Right lobe of liver (tissue), 6 donors: Measurements from ENCODE around the gene TRA2A. TPM values are rescaled to one million over a fixed set of nuclear protein-coding genes. Genes with fewer than 3 reads are reported as not detected.

Source experiments
- ATAC-seq, 4 donors: fragments of 200-7000 bp; cut with Tn5 transposase; one replicate each; pipeline ENCODE4 v1.9.1; 2020; ENCODE audit warnings: mild to moderate bottlenecking in 4 of 4, moderate library complexity in 4 of 4
- DNase-seq, 3 donors: peaks; one replicate each; pipeline ENCODE4 v3.0.0-alpha.2; 2020
- H3K27ac ChIP-seq, 3 donors: fragments of 200-600 bp; one replicate each; pipeline ENCODE4 v1.8.0; 2022
- H3K27me3 ChIP-seq, 2 donors: fragments of 200-600 bp; one replicate each; pipeline ENCODE4 v1.8.0; 2022
- H3K36me3 ChIP-seq, 4 donors: fragments of 200-600 bp; sonication (generic) in 1 of 4; one replicate each; pipeline versions ENCODE4 v1.5.1 to v1.8.0; 2017 to 2022; ENCODE audit warnings: control low read depth in 1 of 4
- H3K4me1 ChIP-seq, 4 donors: fragments of 200-600 bp; sonication (generic) in 1 of 4; one replicate each; pipeline versions ENCODE4 v1.5.1 to v1.8.0; 2017 to 2022; ENCODE audit warnings: control low read depth in 1 of 4
- H3K4me3 ChIP-seq, 3 donors: fragments of 200-600 bp; one replicate each; pipeline ENCODE4 v1.8.0; 2022
- H3K9me3 ChIP-seq, 4 donors: fragments of 200-600 bp; sonication (generic) in 1 of 4; one replicate each; pipeline versions ENCODE4 v1.5.1 to v1.8.0; 2017 to 2022; ENCODE audit warnings: control low read depth in 1 of 4
- POLR2A ChIP-seq: fragments of 450-650 bp; IDR thresholded peaks from one replicate; pipeline ENCODE4 v1.6.1; 2017; ENCODE audit warnings: antibody characterized with exemption, mild to moderate bottlenecking
- WGBS: methylation state at CpG from one replicate; pipeline ENCODE4 v1.1.6; 2018; ENCODE audit warnings: low coverage, low lambda C conversion rate; ENCODE audit not compliant: insufficient coverage; ENCODE audit errors: missing lambda C conversion rate; 5-methylcytosine and 5-hydroxymethylcytosine counted together
- intact Hi-C, 2 donors: fragments of 100-400 bp; cut with DNase I; formaldehyde crosslinking; loops; one replicate each; pipeline versions ENCODE4 v1.11.2 to v1.14.1; 2022
- total RNA-seq, 6 experiments: library from RNA; depleted of rRNA in 2 of 6; stranded (reverse); fragments of >200 nt in 2 of 6; fragmentation: NEBNext Ultra II Directional in 3 of 6; extraction: Animal tissue kit (Norgen Biotek cat#: 25700) in 3 of 6; gene quantifications; one replicate each; pipeline versions ENCODE4 v1.1.0 to v1.2.4, GENCODE V29; 2016 to 2023
- TF ChIP-seq, protein P1 (sequence below), 4 donors: fragments of 200-600 bp in 3 of 4; fragments of 450-650 bp in 1 of 4; IDR thresholded peaks; one replicate each; pipeline versions ENCODE4 v1.5.1 to v1.8.0; 2016 to 2022; ENCODE audit warnings: antibody characterized with exemption in 4 of 4, mild to moderate bottlenecking in 2 of 4
- donor health status: DM: no; HTN: yes; CAD: no.
- donor health status: DM: no; HTN: no; CAD: no.
- donor health status: DM: no; HTN: no; CAD: no.
- donor health status: DM: no; HTN: yes; CAD: no.
- donor health status: DM: no; HTN: yes; CAD: no.

The TRA2A gene
- total RNA-seq, 6 experiments from 2014 or later = 11.1 to 34.9 (median 24.7) TPM

DNA sequence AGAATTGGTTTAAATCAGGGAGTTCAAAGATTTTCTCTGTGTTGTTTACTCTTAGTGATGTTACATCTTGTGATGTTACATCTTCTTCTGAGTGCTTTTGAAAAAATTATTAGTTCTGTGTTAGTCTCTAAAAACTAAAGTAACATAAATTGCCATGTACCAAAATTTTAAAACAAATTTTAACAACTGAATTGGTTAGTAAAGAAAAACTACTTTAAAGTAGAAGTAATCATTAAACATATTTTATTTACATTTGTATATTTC is 56.3 kb downstream of the TRA2A start:
- DNase-seq = no peak
- no peak overlapping the region for H3K4me3 ChIP-seq
- intact Hi-C loops = no loop called here
- H3K27ac ChIP-seq = no peak overlapping the region
- TF ChIP-seq, protein P1, sequence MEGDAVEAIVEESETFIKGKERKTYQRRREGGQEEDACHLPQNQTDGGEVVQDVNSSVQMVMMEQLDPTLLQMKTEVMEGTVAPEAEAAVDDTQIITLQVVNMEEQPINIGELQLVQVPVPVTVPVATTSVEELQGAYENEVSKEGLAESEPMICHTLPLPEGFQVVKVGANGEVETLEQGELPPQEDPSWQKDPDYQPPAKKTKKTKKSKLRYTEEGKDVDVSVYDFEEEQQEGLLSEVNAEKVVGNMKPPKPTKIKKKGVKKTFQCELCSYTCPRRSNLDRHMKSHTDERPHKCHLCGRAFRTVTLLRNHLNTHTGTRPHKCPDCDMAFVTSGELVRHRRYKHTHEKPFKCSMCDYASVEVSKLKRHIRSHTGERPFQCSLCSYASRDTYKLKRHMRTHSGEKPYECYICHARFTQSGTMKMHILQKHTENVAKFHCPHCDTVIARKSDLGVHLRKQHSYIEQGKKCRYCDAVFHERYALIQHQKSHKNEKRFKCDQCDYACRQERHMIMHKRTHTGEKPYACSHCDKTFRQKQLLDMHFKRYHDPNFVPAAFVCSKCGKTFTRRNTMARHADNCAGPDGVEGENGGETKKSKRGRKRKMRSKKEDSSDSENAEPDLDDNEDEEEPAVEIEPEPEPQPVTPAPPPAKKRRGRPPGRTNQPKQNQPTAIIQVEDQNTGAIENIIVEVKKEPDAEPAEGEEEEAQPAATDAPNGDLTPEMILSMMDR (IDR thresholded peaks at IDR 0.05) = no peak
- no peak for TF ChIP-seq POLR2A
- no peaks in the 10 kb centered on the region for H3K9me3 ChIP-seq
- H3K36me3 ChIP-seq = no peaks in the 10 kb centered on the region
- H3K27me3 ChIP-seq = peaks cover 20 to 85% of the 10 kb centered on the region in 2 donors
- H3K4me1 ChIP-seq = peaks cover 0 to 20% (median 7%) of the 10 kb centered on the region in 4 donors
- no peak for ATAC-seq

DNA sequence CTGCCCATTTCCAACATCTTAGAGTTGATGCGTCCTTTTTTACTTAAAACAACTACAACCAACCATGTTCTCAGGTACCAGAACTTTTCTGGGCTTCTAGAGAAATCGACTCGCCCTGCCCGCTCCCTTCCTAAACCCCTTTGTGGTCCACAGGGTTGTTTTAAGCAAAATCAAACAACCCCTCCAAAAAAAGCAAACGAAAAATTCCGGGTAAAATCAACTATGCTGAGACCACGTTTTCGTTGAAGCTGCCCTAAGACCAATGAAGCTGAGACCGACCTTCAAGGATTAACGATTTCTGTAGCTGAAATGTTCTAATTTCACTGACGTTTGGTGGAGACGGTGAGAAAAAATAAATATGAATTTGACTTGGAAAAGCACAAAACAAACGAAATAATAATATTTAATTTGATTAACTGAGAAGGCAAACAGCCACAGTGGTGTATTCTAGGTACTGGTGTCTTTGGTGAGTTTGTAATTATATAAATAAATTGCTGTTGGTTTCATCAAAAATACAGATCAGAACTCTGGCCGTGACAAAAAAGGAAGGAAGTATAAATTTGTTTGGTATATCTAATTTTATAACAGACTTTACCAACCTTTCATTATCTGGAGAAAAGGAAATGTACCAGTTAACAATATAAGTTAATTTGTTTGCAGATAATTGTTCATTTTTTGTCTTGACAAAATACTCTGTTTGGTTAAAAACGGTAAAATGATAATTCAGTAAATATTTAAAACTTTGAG is 56.8 kb downstream of the TRA2A start:
- TF ChIP-seq POLR2A = no peak
- TF ChIP-seq, protein P1 (IDR thresholded peaks at IDR 0.05) = no peak
- Histone ChIP-seq H3K4me1 (peaks cover 0 to 21% (median 7%) of the 10 kb centered on the region in 4 donors), H3K9me3 (no peaks in the 10 kb centered on the region), H3K36me3 (no peaks in the 10 kb centered on the region), H3K27me3 (peaks cover 20 to 90% of the 10 kb centered on the region in 2 donors), H3K27ac (no peak overlapping the region), H3K4me3 (peak overlapping the region in 1 of 3 donors; percentile 40)
- no peak for DNase-seq
- intact Hi-C loops = no loop called here
- WGBS = 3% methylated on average over 15 of the region's 15 CpGs
- no peak for ATAC-seq

DNA sequence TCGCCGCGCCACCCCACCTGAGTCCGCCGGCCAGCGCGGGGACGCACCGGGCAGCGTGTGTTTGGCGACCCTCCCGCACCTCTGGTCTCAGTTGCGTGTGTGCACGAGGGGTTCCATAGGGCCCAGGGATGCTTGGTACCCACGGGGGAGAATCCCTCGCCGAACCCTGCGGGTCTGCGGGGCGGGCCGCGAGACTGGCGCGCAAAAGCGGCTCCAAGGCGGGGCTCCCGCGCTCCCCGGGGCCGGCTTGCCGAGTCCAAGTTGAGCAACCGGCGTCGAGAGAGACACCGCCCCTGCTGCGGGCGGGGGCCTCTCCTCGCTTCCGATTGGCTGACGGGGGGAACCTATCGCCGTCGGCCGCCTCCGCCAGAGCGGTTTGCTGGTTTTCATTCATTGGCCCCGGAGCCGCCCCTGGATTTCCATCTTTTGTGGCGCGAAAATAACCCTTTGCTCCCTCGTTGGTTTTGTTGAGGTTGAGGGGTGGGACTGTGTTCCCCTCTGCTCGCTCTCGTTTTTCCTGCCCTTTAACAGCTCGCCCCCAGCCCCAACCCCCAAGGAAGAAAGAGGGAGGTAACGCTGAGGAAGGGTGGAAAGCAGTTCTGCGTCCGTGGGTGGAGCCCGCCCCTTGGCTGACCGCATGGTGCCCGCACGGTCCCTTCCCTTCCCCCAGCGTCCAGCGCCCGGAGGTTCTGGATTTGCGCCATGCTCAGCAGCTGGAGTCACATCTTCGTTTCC is 57.5 kb downstream of the TRA2A start:
- no peaks in the 10 kb centered on the region for H3K9me3 ChIP-seq
- DNase-seq (peak; percentile 73 to 88 (median 84)), ATAC-seq (peak; percentile 79 to 96 (median 92))
- peak overlapping the region in 2 of 3 donors; percentile 25 to 40 for H3K4me3 ChIP-seq
- intact Hi-C loops = no loop called here
- TF ChIP-seq POLR2A = no peak
- TF ChIP-seq, protein P1 (IDR thresholded peaks at IDR 0.05) = no peak
- H3K27ac ChIP-seq = no peak overlapping the region
- no peaks in the 10 kb centered on the region for H3K36me3 ChIP-seq
- peaks cover 0 to 29% (median 10%) of the 10 kb centered on the region in 4 donors for H3K4me1 ChIP-seq
- H3K27me3 ChIP-seq = peaks cover 20 to 97% of the 10 kb centered on the region in 2 donors
- 3% methylated on average over 28 of the region's 66 CpGs for WGBS

DNA sequence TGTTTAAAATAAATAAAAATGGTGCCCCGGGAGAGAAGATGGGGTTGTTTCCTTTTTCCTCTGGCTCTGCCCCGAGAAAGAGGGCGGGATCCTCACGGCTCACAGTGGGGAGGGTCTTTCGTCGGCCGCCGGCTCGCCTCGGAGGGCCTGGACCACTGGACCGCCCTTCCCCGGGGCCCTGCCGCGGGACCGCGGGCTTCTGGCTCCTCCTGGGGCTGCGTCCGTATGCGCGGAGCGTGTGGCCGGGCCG is 58.0 kb downstream of the TRA2A start:
- DNase-seq = no peak
- H3K36me3 ChIP-seq = no peaks in the 10 kb centered on the region
- intact Hi-C loops = no loop called here
- no peak for ATAC-seq
- TF ChIP-seq POLR2A = no peak
- TF ChIP-seq, protein P1 (IDR thresholded peaks at IDR 0.05) = no peak
- 0% methylated on average over 3 of the region's 23 CpGs for WGBS
- peak overlapping the region in 2 of 3 donors; percentile 25 to 40 for H3K4me3 ChIP-seq
- peaks cover 0 to 34% (median 12%) of the 10 kb centered on the region in 4 donors for H3K4me1 ChIP-seq
- H3K27ac ChIP-seq = no peak overlapping the region
- H3K9me3 ChIP-seq = no peaks in the 10 kb centered on the region
- H3K27me3 ChIP-seq = peaks cover 20 to 97% of the 10 kb centered on the region in 2 donors
